H1 (cell line): ENCODE data around the gene LLPH. TPM values are rescaled to one million over a fixed set of nuclear protein-coding genes. Genes with fewer than 3 reads are reported as not detected.

Experiments
- CTCF ChIA-PET: fragments of 300-600 bp; sonication (Branson Sonifier 250); formaldehyde crosslinking; loops from one replicate; lab custom pipeline; 2021; ENCODE audit not compliant: partially characterized antibody; lab: Charles Lee
- POLR2A ChIA-PET: fragments of 300-600 bp; sonication (Branson Sonifier 250); formaldehyde crosslinking; loops from one replicate; lab custom pipeline; 2021; ENCODE audit warnings: inconsistent platforms; ENCODE audit not compliant: partially characterized antibody; lab: Charles Lee
- DNase-seq, 2 experiments: peaks; one replicate each; pipeline versions ENCODE4 v3.0.0 to v3.0.0-alpha.2; 2010 to 2022; ENCODE audit warnings: low spot score in 2 of 2, low read depth in 1 of 2, mixed read lengths in 1 of 2
- FAIRE-seq: peaks from 2 replicates; lab custom pipeline; 2011; peaks lifted over from hg19 to GRCh38; lab: Jason Lieb, UNC
- H2AFZ ChIP-seq: 2 replicates; pipeline ENCODE4 v1.8.1; 2012; ENCODE audit warnings: low read length, inconsistent platforms
- H2AK5ac ChIP-seq: 2 replicates; pipeline ENCODE4 v1.6.1; 2013; ENCODE audit warnings: low read depth, low read length
- H2BK120ac ChIP-seq: replicated peaks from 2 replicates; pipeline ENCODE3; 2013; ENCODE audit warnings: low read depth, low read length, inconsistent platforms
- H2BK12ac ChIP-seq: 2 replicates; pipeline ENCODE4 v1.6.1; 2013; ENCODE audit warnings: low read depth, low read length
- H2BK15ac ChIP-seq: 2 replicates; pipeline ENCODE4 v1.6.1; 2013; ENCODE audit warnings: low read length
- H2BK20ac ChIP-seq: 2 replicates; pipeline ENCODE4 v1.6.1; 2013; ENCODE audit warnings: low read length
- H2BK5ac ChIP-seq: 2 replicates; pipeline ENCODE4 v1.6.1; 2013; ENCODE audit warnings: low read depth, low read length
- H3K14ac ChIP-seq: 2 replicates; pipeline ENCODE4 v1.6.1; 2013; ENCODE audit warnings: inconsistent platforms; ENCODE audit not compliant: insufficient read length
- H3K18ac ChIP-seq: 2 replicates; pipeline ENCODE4 v1.6.1; 2013; ENCODE audit warnings: low read length; ENCODE audit errors: extremely low read depth
- H3K23ac ChIP-seq: 2 replicates; pipeline ENCODE4 v1.6.1; 2013; ENCODE audit warnings: inconsistent platforms; ENCODE audit not compliant: insufficient read length
- H3K23me2 ChIP-seq: 2 replicates; pipeline ENCODE4 v1.6.1; 2013; ENCODE audit warnings: low read depth, low read length
- H3K27ac ChIP-seq: 2 replicates; pipeline ENCODE4 v1.6.1; 2011; ENCODE audit warnings: low read depth, low read length, inconsistent platforms
- H3K27me3 ChIP-seq, 4 experiments: replicated peaks in 1 of 4; 1 replicate in 1 of 4; 2 replicates in 3 of 4; pipeline versions ENCODE4 v1.6.1 to v1.8.1; 2011 to 2013; ENCODE audit warnings: low read length in 3 of 4, mild to moderate bottlenecking in 3 of 4, inconsistent platforms in 2 of 4, mixed read lengths in 2 of 4, moderate library complexity in 1 of 4; ENCODE audit not compliant: control insufficient read depth in 3 of 4, insufficient read depth in 3 of 4; ENCODE audit errors: extremely low read depth in 1 of 4
- H3K36me3 ChIP-seq, 4 experiments: 2 replicates each; pipeline versions ENCODE4 v1.6.1 to v1.8.1; 2011 to 2013; ENCODE audit warnings: mild to moderate bottlenecking in 4 of 4, low read length in 3 of 4, moderate library complexity in 2 of 4, control low read depth in 1 of 4, inconsistent platforms in 1 of 4; ENCODE audit not compliant: insufficient read depth in 4 of 4, control insufficient read depth in 2 of 4
- H3K4ac ChIP-seq: replicated peaks from 2 replicates; pipeline ENCODE3; 2013; ENCODE audit warnings: low read length, low read depth, mixed read lengths, inconsistent platforms; ENCODE audit not compliant: insufficient read length
- H3K4me1 ChIP-seq, 4 experiments: replicated peaks in 1 of 4; 1 replicate in 1 of 4; 2 replicates in 3 of 4; pipeline versions ENCODE4 v1.6.1 to v1.8.1; 2011 to 2013; ENCODE audit warnings: low read length in 3 of 4, inconsistent platforms in 2 of 4, mixed read lengths in 1 of 4; ENCODE audit not compliant: insufficient read depth in 4 of 4, control insufficient read depth in 3 of 4
- H3K4me2 ChIP-seq, 2 experiments: 2 replicates each; pipeline versions ENCODE4 v1.6.1 to v1.8.1; 2011 to 2013; ENCODE audit warnings: low read depth in 2 of 2, low read length in 2 of 2, control low read depth in 1 of 2, inconsistent platforms in 1 of 2, mild to moderate bottlenecking in 1 of 2; ENCODE audit not compliant: insufficient read depth in 1 of 2
- H3K4me3 ChIP-seq, 4 experiments: fragments of 200-600, 300-600 bp in 1 of 4; sonication (generic), shearing (Covaris generic), sonication (Bioruptor Twin) in 1 of 4; 2 replicates each; pipeline versions ENCODE4 v1.5.1 to v1.8.1; 2011 to 2016; ENCODE audit warnings: low read length in 4 of 4, low read depth in 3 of 4, control low read depth in 2 of 4, inconsistent platforms in 2 of 4, mild to moderate bottlenecking in 2 of 4, mixed read lengths in 1 of 4, moderate library complexity in 1 of 4; ENCODE audit not compliant: insufficient read depth in 2 of 4; ENCODE audit errors: extremely low read depth in 1 of 4
- H3K56ac ChIP-seq: replicated peaks from 2 replicates; pipeline ENCODE3; 2013; ENCODE audit warnings: low read depth, mild to moderate bottlenecking, mixed read lengths, low read length, inconsistent platforms; ENCODE audit not compliant: insufficient read length
- H3K79me1 ChIP-seq: 2 replicates; pipeline ENCODE4 v1.6.1; 2013; ENCODE audit warnings: low read depth, low read length, control low read depth
- H3K79me2 ChIP-seq, 2 experiments: 2 replicates each; pipeline versions ENCODE4 v1.6.1 to v1.8.1; 2012 to 2013; ENCODE audit warnings: low read length in 2 of 2, mild to moderate bottlenecking in 2 of 2, inconsistent platforms in 1 of 2; ENCODE audit not compliant: insufficient read depth in 2 of 2, control insufficient read depth in 1 of 2
- H3K9ac ChIP-seq, 4 experiments: replicated peaks in 1 of 4; 1 replicate in 1 of 4; 2 replicates in 3 of 4; pipeline versions ENCODE4 v1.6.1 to v1.8.1; 2011 to 2013; ENCODE audit warnings: low read depth in 3 of 4, low read length in 3 of 4, control low read depth in 2 of 4, mild to moderate bottlenecking in 2 of 4, moderate library complexity in 2 of 4, inconsistent platforms in 1 of 4; ENCODE audit errors: extremely low read depth in 1 of 4
- H3K9me3 ChIP-seq, 2 experiments: 2 replicates each; pipeline versions ENCODE4 v1.6.1 to v1.8.1; 2012 to 2013; ENCODE audit warnings: mild to moderate bottlenecking in 2 of 2, moderate library complexity in 2 of 2, control low read depth in 1 of 2, inconsistent platforms in 1 of 2, low read depth in 1 of 2, low read length in 1 of 2, mixed read lengths in 1 of 2; ENCODE audit not compliant: insufficient read depth in 2 of 2
- H4K20me1 ChIP-seq, 2 experiments: replicated peaks in 1 of 2; 2 replicates each; pipeline versions ENCODE3 to v1.8.1; 2011 to 2013; ENCODE audit warnings: inconsistent platforms in 2 of 2, low read length in 2 of 2, mild to moderate bottlenecking in 1 of 2; ENCODE audit not compliant: insufficient read depth in 2 of 2, control insufficient read depth in 1 of 2
- H4K5ac ChIP-seq: 2 replicates; pipeline ENCODE4 v1.6.1; 2013; ENCODE audit warnings: low read length, low read depth, mixed read lengths, inconsistent platforms; ENCODE audit not compliant: insufficient read length
- H4K8ac ChIP-seq: 2 replicates; pipeline ENCODE4 v1.8.0; 2013; ENCODE audit warnings: mild to moderate bottlenecking, moderate library complexity, low read length, inconsistent platforms; ENCODE audit not compliant: insufficient read depth; ENCODE audit errors: extremely low read depth
- H4K91ac ChIP-seq: replicated peaks from 2 replicates; pipeline ENCODE3; 2013; ENCODE audit warnings: low read length, mixed read lengths, inconsistent platforms; ENCODE audit not compliant: insufficient read length
- E2F6 ChIP-seq: IDR thresholded peaks from 2 replicates; pipeline ENCODE4 v1.6.1; 2012; ENCODE audit warnings: inconsistent platforms
- NRF1 ChIP-seq: IDR thresholded peaks from 2 replicates; pipeline ENCODE4 v1.6.1; 2011; ENCODE audit warnings: mild to moderate bottlenecking, low read depth, low read length, improper control_type of control experiment
- SP4 ChIP-seq: IDR thresholded peaks from 2 replicates; pipeline ENCODE4 v1.6.1; 2012; ENCODE audit warnings: low read length, inconsistent platforms
- TBP ChIP-seq: IDR thresholded peaks from 2 replicates; pipeline ENCODE4 v1.6.1; 2011; ENCODE audit warnings: low read depth, low read length, improper control_type of control experiment
- polyA plus RNA-seq, 7 experiments: library from polyadenylated mRNA; depleted of rRNA in 3 of 7; stranded (reverse) in 5 of 7; unstranded in 2 of 7; fragments of >200 nt in 5 of 7; fragments of 200-250 nt in 2 of 7; gene quantifications; 1 replicate in 5 of 7; 2 replicates in 1 of 7; 4 replicates in 1 of 7; pipeline versions ENCODE4 v1.2.1 to v1.2.3, GENCODE V29; 2011 to 2013; ENCODE audit warnings: missing spikeins in 2 of 7, mixed read lengths in 2 of 7
- total RNA-seq: library from RNA; stranded (reverse); fragmentation: NEBNext Ultra II Directional; extraction: Animal tissue kit (Norgen Biotek cat#: 25700); gene quantifications from 2 replicates; pipeline ENCODE4 v1.2.1, GENCODE V29; 2021

The LLPH gene
- total and polyA plus RNA-seq, 2 of the 8 experiments (the other 6 are each of a cell fraction or from before 2014, with no cell fraction given) = 2.3 to 31.3 TPM

DNA sequence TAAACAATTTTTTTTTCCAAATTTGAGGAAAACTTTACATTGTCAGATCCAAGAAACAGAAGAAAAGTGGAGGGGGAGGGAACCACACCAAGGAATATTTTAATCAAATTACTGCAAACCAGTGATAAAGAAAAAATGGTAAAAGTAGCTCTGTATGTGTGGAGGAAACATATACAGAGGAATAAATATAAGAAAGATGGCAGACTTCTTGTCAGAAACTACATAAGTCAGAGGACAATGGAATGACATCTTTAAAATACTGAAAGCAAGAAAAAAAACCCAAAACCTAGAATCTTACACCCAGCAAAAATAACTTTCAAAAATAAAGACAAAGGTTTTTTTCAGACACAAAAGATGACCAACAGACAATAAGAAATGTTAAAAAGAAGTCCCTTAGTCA is 10.2 kb upstream of the LLPH start:
- Histone ChIP-seq H2BK15ac (no peak overlapping the region), H3K27ac (no peak overlapping the region), H3K9me3 (peaks cover 10 to 12% of the 10 kb centered on the region in 2 experiments; a peak in 3 of 4 replicates), H3K23ac (no peak overlapping the region), H3K4ac (no peak overlapping the region), H2AK5ac (no peak overlapping the region), H3K36me3 (peaks cover 0 to 24% (median 8%) of the 10 kb centered on the region in 4 experiments; a peak in 4 of 8 replicates), H4K8ac (no peak overlapping the region), H3K23me2 (no peaks in the 10 kb centered on the region)
- TF ChIP-seq SP4 (no peak), TBP (no peak), E2F6 (no peak), NRF1 (no peak)
- TF ChIP-seq, all 59 proteins: peak for 0
- Histone ChIP-seq H3K18ac (no peak overlapping the region), H3K56ac (no peak overlapping the region), H4K91ac (no peak overlapping the region), H3K4me1 (no peaks in the 10 kb centered on the region), H2BK120ac (no peak overlapping the region), H2BK5ac (no peak overlapping the region), H3K14ac (no peak overlapping the region), H3K27me3 (no peaks in the 10 kb centered on the region), H2BK12ac (no peak overlapping the region), H4K20me1 (no peaks in the 10 kb centered on the region), H3K4me2 (no peak overlapping the region), H3K79me1 (no peaks in the 10 kb centered on the region), H2AFZ (no peak overlapping the region), H2BK20ac (no peak overlapping the region), H3K9ac (no peak overlapping the region), H3K79me2 (no peaks in the 10 kb centered on the region), H3K4me3 (no peak overlapping the region), H4K5ac (no peak overlapping the region)
- POLR2A ChIA-PET = no interaction called here
- DNase-seq = no peak
- FAIRE-seq = no peak
- CTCF ChIA-PET = interaction anchor here (0.7 kb wide), 1 partner anchor 96 kb away, joined by 3 read pairs; no protein-coding TSS in a partner anchor
